ENCODE results near the gene SCG3. TPM values are rescaled to one million over a fixed set of nuclear protein-coding genes. Genes with fewer than 3 reads are reported as not detected.
"Not testable (repeated sequence)": the region's sequence is repeated elsewhere in the genome, so short reads cannot be mapped to it uniquely, and the experiment has no call there.

Gene SCG3
- total and polyA plus RNA-seq, 7 donors = under 0.01 to 2.1 (median 1.2) TPM

GRCh38 chr15:51649659-51650521 is 31.4 kb upstream of the SCG3 start:
- intact Hi-C loops (cut with DNase I) = loop anchor here (1.0 kb wide), 1 partner anchor 126 kb away; no protein-coding TSS in a partner anchor
- WGBS, 2 donors = 43 to 45% methylated on average over 4 of the region's 4 CpGs

GRCh38 chr15:51652084-51652668 is 29.1 kb upstream of the SCG3 start:
- no peaks in the 10 kb centered on the region for H3K4me1 ChIP-seq
- no peaks in the 10 kb centered on the region for H3K9me3 ChIP-seq
- intact Hi-C loops (cut with DNase I) = no loop called here
- H3K4me3 ChIP-seq = no peak overlapping the region
- TF ChIP-seq POLR2AphosphoS5 (IDR thresholded peaks at IDR 0.05) (no peak), CTCF (IDR thresholded peaks at IDR 0.05) (no peak), POLR2A (IDR thresholded peaks at IDR 0.05) (no peak), EP300 (IDR thresholded peaks at IDR 0.05) (no peak)
- H3K27me3 ChIP-seq = no peaks in the 10 kb centered on the region
- no peak overlapping the region for H3K27ac ChIP-seq
- WGBS, 2 donors = 90 to 92% methylated on average over 5 of the region's 5 CpGs
- no peaks in the 10 kb centered on the region for H3K36me3 ChIP-seq
- no peak for DNase-seq

More at GRCh38 chr15:51649659-51650521, 31.4 kb upstream of the SCG3 start:
- no peak for DNase-seq
- Histone ChIP-seq H3K27ac (no peak overlapping the region), H3K27me3 (no peaks in the 10 kb centered on the region), H3K9me3 (no peaks in the 10 kb centered on the region), H3K4me1 (no peaks in the 10 kb centered on the region), H3K4me3 (no peak overlapping the region), H3K36me3 (no peaks in the 10 kb centered on the region)
- TF ChIP-seq CTCF (IDR thresholded peaks at IDR 0.05) (peak; percentile 62 to 79 (median 68)), POLR2A (IDR thresholded peaks at IDR 0.05) (no peak)

- DNase-seq; H3K27ac ChIP-seq; H3K4me1 ChIP-seq; H3K4me3 ChIP-seq; H3K36me3 ChIP-seq; H3K9me3 ChIP-seq; H3K27me3 ChIP-seq; intact Hi-C loops (cut with DNase I): not testable (repeated sequence)
- 94% methylated on average over 24 of the region's 24 CpGs for WGBS, 2 donors
Observed at GRCh38 chr15:51655401-51656057, 25.8 kb upstream of the SCG3 start.

- TF ChIP-seq EP300 (IDR thresholded peaks at IDR 0.05) (no peak), POLR2A (IDR thresholded peaks at IDR 0.05) (no peak), POLR2AphosphoS5 (IDR thresholded peaks at IDR 0.05) (no peak), CTCF (IDR thresholded peaks at IDR 0.05) (no peak)
- 83 to 84% methylated on average over 3 of the region's 3 CpGs for WGBS, 2 donors
- no peak for DNase-seq
- Histone ChIP-seq H3K9me3 (no peaks in the 10 kb centered on the region), H3K27ac (no peak overlapping the region), H3K27me3 (no peaks in the 10 kb centered on the region), H3K4me1 (no peaks in the 10 kb centered on the region), H3K36me3 (no peaks in the 10 kb centered on the region), H3K4me3 (no peak overlapping the region)
- intact Hi-C loops (cut with DNase I) = no loop called here
Observed at GRCh38 chr15:51658664-51659063, 22.6 kb upstream of the SCG3 start.

- TF ChIP-seq POLR2A (IDR thresholded peaks at IDR 0.05) (no peak), POLR2AphosphoS5 (IDR thresholded peaks at IDR 0.05) (no peak), CTCF (IDR thresholded peaks at IDR 0.05) (no peak), EP300 (IDR thresholded peaks at IDR 0.05) (no peak)
- no peaks in the 10 kb centered on the region for H3K27me3 ChIP-seq
- WGBS, 2 donors = 89 to 93% methylated on average over 2 of the region's 2 CpGs
- no peak overlapping the region for H3K4me3 ChIP-seq
- H3K36me3 ChIP-seq = no peaks in the 10 kb centered on the region
- intact Hi-C loops (cut with DNase I) = no loop called here
- DNase-seq = no peak
- no peaks in the 10 kb centered on the region for H3K4me1 ChIP-seq
- H3K27ac ChIP-seq = no peak overlapping the region
- no peaks in the 10 kb centered on the region for H3K9me3 ChIP-seq
Observed at GRCh38 chr15:51661072-51661471, 20.2 kb upstream of the SCG3 start.
